GM23248 (cell line): ENCODE data around the gene ACOT4.

Experiments
- EZH2 ChIP-seq: fragments of 200-600 bp; sonication (generic); IDR thresholded peaks from 2 replicates; pipeline ENCODE4 v1.6.1; 2018; ENCODE audit warnings: antibody characterized with exemption, mild to moderate bottlenecking; ENCODE audit not compliant: insufficient read depth, poor library complexity, severe bottlenecking
- EZH2phosphoT487 ChIP-seq: fragments of 200-600 bp; sonication (generic); IDR thresholded peaks from 2 replicates; pipeline ENCODE4 v1.6.1; 2018; ENCODE audit warnings: antibody characterized with exemption, moderate library complexity, mild to moderate bottlenecking, low read depth; ENCODE audit not compliant: insufficient read depth

- no peak for TF ChIP-seq EZH2phosphoT487
- no peak for TF ChIP-seq EZH2
Measured at GRCh38 chr14:73602994-73603393, 11.3 kb downstream of the ACOT4 start.
